SIG-M5 (cell line): ENCODE results near the gene CDC27.
"Not testable (repeated sequence)": the region's sequence is repeated elsewhere in the genome, so short reads cannot be mapped to it uniquely, and the experiment has no call there.

ENCODE experiments used
- DNase-seq: peaks from one replicate; lab custom pipeline; 2025; lab: John Stamatoyannopoulos, UW

Gene CDC27

GRCh38 chr17:47219621-47220475, 30.8 kb upstream of the CDC27 start:
- no peak for DNase-seq

DNA sequence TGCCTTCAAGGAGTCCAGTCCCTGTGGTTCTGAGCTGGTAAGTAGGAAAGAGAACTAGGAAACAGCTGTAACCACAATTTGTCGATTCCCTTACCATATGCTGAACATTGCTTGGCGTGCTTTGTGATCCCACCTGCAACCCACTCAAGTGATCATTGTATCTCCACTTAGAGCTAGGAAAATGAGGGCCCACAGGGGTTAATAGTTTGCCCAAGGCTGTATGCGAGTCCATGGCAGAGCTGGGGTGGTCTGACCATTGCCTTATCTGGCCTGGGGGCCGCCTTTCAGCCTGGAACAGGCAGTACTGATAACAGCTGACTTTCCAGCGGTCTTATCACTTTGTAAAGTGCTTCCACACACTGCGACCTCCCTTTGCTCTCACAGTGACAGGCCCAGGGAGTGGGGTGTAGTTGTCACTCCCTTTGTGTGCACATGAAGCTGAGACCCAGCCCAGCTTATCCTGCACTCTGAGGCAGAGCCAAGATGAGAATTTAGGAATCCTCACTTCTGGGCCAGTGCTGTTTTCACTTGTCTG, 29.9 kb upstream of the CDC27 start:
- no peak for DNase-seq

DNA sequence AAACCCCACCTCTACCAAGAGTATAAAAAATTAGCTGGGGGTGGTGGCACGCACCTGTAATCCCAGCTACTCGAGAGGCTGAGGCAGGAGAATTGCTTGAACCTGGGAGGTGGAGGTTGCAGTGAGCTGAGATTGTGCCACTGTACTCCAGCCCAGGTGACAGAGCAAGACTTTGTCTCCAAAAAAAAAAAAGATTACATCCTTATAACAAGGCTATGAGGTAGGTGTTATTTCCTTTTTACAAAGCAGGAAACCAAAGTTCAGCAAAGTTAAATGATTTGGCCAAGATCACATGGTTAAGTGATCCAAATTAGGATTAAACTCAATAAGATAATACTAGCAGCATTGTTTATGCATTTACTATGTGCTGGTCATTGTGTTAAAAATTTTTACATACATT, 28.2 kb upstream of the CDC27 start:
- DNase-seq, result not testable (repeated sequence)

DNA sequence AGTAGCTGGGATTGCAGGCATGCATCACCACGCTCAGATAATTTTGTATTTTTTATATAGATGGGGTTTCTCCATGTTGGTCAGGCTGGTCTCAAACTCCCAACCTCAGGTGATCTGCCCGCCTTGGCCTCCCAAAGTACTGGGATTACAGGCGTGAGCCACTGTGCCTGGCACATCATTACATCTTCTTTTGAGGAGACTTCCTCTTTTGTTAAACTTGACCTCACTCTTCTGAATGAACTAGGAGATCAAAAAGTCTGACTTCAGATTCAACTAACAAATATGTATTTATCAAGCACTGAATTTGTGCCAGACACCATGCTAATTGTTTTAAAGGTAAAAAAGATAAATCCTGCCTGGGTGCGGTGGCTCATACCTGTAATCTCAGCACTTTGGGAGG, 27.7 kb upstream of the CDC27 start:
- not testable (repeated sequence) for DNase-seq

DNA sequence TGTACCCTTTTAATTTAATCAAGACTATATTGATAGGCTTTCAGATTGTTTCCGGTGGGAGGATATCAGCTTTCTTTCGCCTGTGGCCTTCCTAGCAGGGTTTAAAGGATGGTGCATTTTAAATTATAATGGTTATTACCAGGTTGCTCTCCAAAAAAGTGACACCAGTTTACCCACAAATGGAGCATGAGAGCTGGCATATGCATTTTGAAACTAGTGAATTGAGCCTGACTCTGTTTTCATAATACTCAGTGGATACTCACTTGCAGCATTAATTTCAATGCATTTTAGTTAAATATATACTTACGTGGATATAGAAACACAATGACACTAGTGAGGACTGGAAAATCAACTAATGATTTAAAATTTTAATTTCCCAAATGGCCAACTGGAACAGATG, 25.8 kb upstream of the CDC27 start:
- DNase-seq, result no peak

GRCh38 chr17:47213540-47213939, 24.4 kb upstream of the CDC27 start:
- no peak for DNase-seq

DNA sequence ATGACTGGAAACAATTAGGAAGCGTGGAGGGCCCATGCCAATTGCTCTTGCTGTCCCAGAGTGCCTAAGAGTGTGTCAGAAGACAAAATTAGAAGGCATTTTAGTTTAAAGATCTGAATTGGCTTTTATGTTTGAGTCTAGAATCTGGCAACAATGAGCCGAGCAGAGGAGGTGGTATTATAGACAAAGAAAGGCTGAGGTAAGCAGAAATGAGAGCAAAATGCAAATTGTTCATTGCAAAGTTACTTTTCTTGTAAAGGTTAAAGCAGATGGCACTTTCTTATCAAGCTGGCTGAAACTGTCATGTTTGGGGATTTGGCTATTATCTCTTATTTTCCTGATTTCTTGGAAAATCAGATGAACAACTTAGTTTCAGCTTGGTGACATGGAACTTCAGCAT, 23.4 kb upstream of the CDC27 start:
- DNase-seq, result no peak

GRCh38 chr17:47210779-47211178, 21.7 kb upstream of the CDC27 start:
- DNase-seq, result no peak

GRCh38 chr17:47210105-47210504, 21.0 kb upstream of the CDC27 start:
- DNase-seq, result no peak

- DNase-seq, result no peak
Observed at GRCh38 chr17:47209499-47209898, 20.4 kb upstream of the CDC27 start.

- DNase-seq, result no peak
Observed at GRCh38 chr17:47208744-47209488, 19.8 kb upstream of the CDC27 start, which contains the start of gene MYL4. Gene MYL4, plus strand, starts transcription at chr17:47209348. Its CDS starts 75 bp downstream, at chr17:47209423.

- no peak for DNase-seq
Observed at GRCh38 chr17:47207143-47208067, 18.3 kb upstream of the CDC27 start.

DNA sequence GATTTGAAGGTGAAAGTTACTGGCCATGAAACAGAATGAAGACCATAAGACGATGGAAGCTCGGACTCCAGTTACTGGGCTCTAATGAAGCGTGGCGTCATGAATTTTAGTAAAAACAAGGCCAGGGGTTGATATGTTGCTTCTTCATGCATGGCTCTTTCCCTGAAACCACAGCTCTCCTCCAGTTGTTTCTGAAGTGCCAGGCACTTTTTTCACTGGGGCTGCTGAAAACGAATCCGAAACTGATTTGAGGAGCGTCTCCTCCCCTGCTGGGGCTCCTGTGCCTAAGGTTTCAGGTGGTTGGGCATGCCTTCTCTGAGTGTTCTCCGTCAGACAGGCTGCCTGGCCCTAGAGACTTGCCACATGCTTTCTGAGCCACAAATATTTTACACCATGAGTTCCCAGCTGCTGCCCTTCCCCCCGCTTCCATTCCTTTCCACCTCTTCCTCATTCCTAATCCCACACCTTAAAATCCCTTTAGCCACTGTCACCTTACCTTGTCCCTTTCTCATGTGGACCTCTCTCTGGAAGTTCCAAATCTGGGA, 16.4 kb upstream of the CDC27 start:
- no peak for DNase-seq

DNA sequence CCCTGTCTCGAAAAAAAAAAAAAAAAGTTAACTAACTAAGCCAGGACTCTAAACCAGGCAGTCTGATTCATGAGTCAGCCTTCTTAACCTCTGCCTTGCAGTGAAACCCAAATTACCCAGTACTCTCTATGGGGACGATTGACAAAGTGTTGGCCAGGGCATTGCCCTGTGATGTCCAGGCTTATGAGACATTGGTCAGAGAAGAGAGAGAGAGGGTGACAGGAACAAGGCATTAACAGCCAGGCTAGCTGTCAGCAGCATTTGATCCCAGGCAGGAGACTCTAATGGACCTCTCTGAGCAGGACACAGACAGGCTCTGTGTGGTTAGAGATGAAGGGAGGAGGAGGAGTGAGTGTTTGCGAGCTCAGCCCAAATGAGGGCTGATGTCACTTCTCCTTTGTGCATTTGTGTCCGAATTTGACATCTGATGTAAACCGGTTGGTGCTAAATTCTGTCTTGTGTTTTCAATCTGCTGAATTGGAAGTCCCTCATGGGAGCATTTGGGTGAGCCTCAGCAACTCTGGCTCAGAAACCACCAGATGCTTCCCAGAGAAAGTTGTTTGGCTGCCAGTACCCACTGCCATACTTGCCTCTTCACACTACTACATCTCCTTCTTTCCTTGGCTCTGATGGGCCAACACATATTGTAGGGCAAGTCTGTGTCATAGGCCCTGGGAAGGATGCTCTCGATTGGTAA, 15.8 kb upstream of the CDC27 start:
- DNase-seq, result no peak

DNA sequence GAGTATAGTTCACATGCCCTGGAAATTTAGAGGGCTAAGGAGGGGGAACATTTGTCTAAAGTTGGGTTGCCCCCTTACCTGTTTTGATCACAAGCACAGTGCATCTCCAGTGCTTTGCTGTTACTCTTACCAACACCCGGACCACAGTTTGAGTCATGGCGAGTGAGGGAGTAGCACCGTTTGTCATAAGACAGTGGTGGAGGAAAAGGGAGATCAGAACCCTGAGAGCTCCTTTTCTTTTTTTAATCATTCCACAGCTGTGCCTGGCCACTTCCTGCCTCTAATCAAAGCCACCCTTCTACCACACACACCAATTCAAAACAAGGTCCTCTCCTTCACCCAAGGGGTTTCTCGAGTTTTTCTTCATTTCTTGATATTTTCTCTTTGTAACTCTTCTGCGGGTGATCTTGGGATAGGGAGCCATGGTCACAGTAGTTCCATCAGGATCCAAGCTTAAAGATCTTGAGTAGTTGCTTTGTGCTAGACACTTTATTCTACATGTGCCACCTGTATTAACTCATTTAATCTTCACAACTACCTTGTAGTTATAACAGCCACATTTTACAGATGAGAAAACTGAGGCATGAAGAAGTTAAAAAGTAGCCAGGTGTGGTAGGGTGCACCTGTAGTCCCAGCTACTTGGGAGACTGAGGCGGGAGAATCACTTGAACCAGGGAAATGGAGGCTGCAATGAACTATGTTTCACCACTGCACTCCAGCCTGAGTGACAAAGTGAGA, 15.1 kb upstream of the CDC27 start:
- no peak for DNase-seq

- no peak for DNase-seq
Observed at GRCh38 chr17:47201166-47201565, 12.1 kb upstream of the CDC27 start.

DNA sequence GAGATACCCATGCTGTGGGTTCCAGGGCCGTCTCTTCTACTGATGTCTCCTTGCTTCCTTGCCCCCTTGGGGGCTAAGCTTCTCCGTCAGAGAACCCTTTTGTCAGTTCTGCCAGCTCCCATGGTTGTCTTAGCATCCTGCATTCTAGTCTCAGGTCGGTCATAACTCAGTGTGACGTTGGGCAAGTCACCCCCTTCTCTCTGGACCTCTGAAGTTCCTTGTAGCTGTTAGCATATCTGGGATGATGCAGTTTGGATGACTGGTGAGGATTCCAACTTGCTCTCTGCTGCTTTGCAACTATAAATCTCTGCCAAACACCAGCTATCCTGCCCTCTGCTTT, 11.2 kb upstream of the CDC27 start:
- no peak for DNase-seq

DNA sequence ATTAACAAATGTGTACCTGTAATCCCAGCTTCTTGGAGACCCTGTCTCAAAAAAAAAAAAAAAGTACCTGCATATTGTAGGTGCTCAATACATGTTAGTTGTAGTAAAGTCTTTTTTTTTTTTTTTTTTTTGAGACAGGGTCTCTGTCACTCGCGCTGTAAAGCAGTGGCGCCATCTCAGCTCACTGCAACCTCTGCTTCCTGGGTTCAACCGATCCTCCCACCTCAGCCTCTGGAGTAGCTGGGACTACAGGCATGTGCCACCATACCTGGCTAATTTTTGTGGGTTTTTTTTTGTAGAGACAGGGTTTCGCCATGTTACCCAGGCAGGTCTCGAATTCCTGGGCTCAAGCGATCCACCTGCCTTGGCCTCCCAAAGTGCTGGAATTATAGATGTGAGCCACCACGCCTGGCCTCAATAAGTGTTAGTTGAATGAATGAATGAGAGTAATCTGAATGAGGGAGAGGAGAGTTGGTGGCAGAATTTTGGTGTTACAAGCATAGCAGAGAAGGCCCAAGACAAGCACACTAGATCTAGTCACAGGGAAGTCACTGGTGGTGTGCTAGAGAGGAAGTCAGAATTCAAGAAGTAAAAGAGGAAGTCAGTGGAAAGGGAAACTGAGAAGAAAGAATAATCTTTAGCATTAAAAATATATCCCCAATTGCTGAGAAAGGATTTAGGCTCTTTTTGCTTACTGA, 10.7 kb upstream of the CDC27 start:
- peak; percentile 78 for DNase-seq

GRCh38 chr17:47197821-47198220, 8.7 kb upstream of the CDC27 start:
- DNase-seq, result no peak
